Measurements from ENCODE around the gene IYD.
"Not testable (repeated sequence)": the region's sequence is repeated elsewhere in the genome, so short reads cannot be mapped to it uniquely, and the experiment has no call there.

Gene IYD

DNA sequence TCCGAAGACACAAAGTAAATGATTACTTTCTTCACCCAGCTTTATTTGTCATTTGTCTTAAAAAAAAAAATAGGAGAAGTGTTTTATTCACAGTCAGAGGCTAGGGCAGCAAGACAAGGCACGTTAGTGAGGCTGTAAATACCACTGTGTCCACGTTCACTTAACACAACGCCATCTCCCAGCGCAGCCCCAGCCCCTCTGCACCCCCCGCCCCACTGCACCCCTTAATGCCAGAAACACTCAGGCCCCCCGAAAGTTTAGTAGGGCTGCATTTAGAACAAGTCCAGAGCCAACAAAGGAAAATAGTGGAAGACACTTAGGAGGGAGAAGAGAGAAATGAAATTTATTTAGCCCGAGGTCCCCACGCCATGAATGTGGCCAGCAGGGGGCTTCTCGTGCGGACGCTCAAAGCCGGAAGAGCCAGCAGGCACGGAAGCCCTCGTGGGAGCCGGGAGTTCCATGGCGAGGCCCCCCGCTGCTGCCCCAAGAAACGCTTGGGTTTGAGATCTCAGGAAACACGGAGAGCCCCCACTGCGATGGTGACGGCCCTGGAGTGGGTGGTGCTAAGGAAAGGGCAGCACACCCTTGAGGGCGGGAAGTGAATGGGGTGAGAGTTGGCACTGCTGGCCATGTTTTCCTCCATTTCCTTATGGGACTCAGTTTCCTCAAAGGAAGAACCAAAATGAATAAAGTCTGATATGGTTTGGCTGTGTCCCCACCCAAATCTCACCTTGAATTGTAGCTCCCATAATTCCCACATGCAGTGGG lies 50.2 kb downstream of the IYD start:
- H3K9me3 Mint-ChIP-seq = peaks cover 7% of the 10 kb centered on the region
- no peak for ATAC-seq
- peaks cover 20% of the 10 kb centered on the region for H3K27me3 Mint-ChIP-seq
- DNase-seq = peak; percentile 71
- H3K4me1 Mint-ChIP-seq = peaks cover 37% of the 10 kb centered on the region
- H3K4me3 Mint-ChIP-seq = peak overlapping the region; percentile 71
- no peaks in the 10 kb centered on the region for H3K36me3 Mint-ChIP-seq (ENCODE audit: low read depth)
- peak overlapping the region; percentile 65 for H3K27ac Mint-ChIP-seq

DNA sequence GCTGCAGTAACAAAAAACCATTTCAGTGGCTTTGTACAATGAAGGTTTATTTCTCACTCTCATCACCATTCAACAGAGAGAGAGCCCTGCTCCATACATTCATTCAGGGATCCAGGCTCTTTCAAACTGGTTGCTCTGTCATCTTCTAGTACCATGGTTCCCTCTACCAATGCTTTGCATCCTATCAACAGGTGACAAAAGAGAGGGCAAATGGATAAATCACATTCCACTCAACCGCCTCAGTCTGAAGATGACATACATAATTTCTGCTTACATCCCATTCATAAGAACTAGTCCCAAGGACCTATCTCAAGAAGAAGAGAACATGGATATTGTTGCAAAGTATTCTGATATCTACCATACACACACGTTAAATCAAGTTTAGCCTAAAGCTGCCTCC lies 51.6 kb downstream of the IYD start:
- Mint-ChIP-seq H3K36me3 (ENCODE audit: low read depth) (no peaks in the 10 kb centered on the region), H3K9me3 (peaks cover 7% of the 10 kb centered on the region), H3K4me1 (peaks cover 36% of the 10 kb centered on the region), H3K27ac (no peak overlapping the region), H3K4me3 (no peak overlapping the region), H3K27me3 (peaks cover 10% of the 10 kb centered on the region)
- ATAC-seq (no peak), DNase-seq (no peak)

DNA sequence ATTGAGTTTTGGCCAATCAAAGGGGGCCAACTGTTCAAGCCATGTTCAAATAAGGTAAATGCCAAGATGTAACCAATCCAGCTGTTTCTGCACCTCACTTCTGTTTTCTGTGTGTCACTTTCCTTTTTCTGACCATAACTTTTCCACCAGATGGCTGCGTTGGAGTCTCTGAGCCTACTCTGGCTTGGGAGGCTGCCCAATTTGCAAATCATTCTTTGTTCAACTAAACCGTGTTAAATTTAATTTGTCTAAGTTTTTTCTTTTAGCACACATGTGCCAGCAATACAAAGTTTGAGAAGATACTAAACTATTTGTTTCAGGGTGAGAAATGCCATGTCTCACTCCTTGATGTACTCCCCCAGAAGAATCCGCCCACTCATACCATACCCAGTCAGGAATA lies 52.1 kb downstream of the IYD start:
- no peak for ATAC-seq
- H3K4me3 Mint-ChIP-seq = no peak overlapping the region

DNA sequence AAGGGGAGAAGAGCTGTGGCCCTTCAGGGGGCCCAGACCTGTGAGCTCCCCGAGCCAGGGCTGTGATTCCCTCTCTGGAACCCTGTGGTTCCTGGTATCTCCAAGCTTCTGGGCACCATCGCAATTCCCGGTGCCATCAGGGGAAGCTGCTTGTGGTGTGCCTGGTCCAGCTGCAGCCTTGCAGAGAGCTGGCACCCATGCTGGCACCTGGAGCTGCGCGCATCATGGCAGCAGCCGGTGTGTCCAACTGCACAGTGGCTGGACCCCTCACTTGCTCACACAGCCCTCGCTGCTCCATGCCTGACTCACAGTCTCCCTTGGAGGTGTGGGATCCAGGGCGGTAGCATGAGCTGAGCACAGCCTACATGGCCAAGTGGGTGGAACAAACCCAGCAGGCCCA lies 56.7 kb downstream of the IYD start:
- Mint-ChIP-seq H3K27ac (no peak overlapping the region), H3K36me3 (ENCODE audit: low read depth) (no peaks in the 10 kb centered on the region), H3K9me3 (peaks cover 1% of the 10 kb centered on the region), H3K27me3 (peaks cover 2% of the 10 kb centered on the region), H3K4me1 (peaks cover 1% of the 10 kb centered on the region), H3K4me3 (no peak overlapping the region)
- DNase-seq (no peak), ATAC-seq (no peak)

More for the DNA sequence above, 52.1 kb downstream of the IYD start:
- Mint-ChIP-seq H3K27ac (no peak overlapping the region), H3K9me3 (peaks cover 7% of the 10 kb centered on the region), H3K27me3 (peaks cover 8% of the 10 kb centered on the region), H3K36me3 (ENCODE audit: low read depth) (no peaks in the 10 kb centered on the region), H3K4me1 (peaks cover 32% of the 10 kb centered on the region)
- no peak for DNase-seq

DNA sequence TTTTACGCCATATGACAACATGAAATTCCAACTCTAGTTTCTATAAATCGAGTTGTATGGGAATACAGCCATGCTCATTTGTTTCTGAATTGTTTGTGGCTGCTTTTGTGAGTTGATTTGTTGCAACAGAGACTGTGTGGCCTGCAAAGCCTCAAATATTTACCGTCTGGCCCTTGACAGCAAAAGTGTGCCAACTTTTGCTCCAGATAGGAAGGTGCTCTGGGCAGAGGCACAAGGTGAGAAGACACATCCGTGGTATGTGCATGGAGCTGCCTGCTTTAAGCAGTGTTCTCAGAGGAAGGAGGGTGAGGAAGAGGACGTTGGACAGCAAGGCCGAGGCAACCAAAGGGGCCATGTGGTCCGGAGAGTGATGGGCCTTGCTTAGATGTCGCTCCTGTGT lies 57.4 kb downstream of the IYD start:
- no peak overlapping the region for H3K27ac Mint-ChIP-seq
- no peaks in the 10 kb centered on the region for H3K36me3 Mint-ChIP-seq (ENCODE audit: low read depth)
- H3K9me3 Mint-ChIP-seq = no peaks in the 10 kb centered on the region
- no peaks in the 10 kb centered on the region for H3K4me1 Mint-ChIP-seq
- ATAC-seq (no peak), DNase-seq (no peak)
- H3K27me3 Mint-ChIP-seq = peaks cover 2% of the 10 kb centered on the region
- H3K4me3 Mint-ChIP-seq = no peak overlapping the region

DNA sequence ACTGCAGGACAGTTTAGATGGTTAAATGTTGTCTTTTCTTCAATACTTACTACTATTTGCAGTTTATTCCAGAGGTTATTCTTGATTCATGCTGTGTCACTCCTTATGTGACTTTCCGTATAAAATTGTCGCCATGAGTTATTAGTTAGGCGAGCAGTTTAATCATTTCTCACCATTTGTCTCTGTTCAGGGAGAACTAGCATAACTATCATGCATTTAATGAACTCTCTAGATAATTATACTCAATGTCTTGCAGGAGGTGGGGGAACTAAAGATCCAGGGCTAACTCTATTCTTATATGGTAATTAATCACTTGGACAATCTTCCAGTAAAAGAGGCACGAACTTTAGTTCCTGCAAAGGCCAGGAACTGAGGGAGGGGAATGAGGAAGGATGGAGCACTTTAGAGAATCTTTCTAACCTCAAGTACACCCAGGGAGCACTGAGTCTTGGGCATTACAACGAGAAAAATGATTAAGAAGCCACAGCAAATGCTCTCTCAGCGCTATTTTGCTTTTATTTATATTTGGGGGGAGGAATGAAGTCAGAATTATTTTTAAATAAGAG lies 58.3 kb downstream of the IYD start:
- Mint-ChIP-seq H3K4me3 (no peak overlapping the region), H3K27ac (no peak overlapping the region), H3K36me3 (ENCODE audit: low read depth) (no peaks in the 10 kb centered on the region), H3K27me3 (peaks cover 2% of the 10 kb centered on the region), H3K4me1 (no peaks in the 10 kb centered on the region), H3K9me3 (no peaks in the 10 kb centered on the region)
- DNase-seq = no peak
- ATAC-seq = no peak

DNA sequence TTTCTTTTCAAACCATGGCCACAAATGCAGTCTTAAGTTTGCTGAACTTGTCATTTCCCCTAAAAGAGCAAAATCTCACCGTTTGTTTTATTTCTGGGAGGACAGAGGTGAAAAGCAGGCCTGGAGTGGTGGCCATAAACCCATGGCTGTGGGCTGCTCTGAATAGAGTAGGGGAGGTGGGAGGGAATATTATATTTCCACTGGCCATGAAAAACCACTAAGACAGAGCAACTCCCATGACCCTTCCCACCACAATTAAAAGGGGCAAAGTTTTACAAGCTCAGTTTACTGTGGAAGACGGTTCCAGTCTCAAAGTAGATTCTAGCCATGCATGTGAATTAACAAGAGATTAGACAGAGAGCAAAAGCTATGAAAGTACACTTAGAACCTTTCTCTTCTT lies 59.0 kb downstream of the IYD start:
- no peak overlapping the region for H3K4me3 Mint-ChIP-seq
- no peaks in the 10 kb centered on the region for H3K4me1 Mint-ChIP-seq
- H3K36me3 Mint-ChIP-seq (ENCODE audit: low read depth) = no peaks in the 10 kb centered on the region
- ATAC-seq = no peak
- no peak for DNase-seq
- peaks cover 3% of the 10 kb centered on the region for H3K27me3 Mint-ChIP-seq
- H3K27ac Mint-ChIP-seq = no peak overlapping the region
- no peaks in the 10 kb centered on the region for H3K9me3 Mint-ChIP-seq

DNA sequence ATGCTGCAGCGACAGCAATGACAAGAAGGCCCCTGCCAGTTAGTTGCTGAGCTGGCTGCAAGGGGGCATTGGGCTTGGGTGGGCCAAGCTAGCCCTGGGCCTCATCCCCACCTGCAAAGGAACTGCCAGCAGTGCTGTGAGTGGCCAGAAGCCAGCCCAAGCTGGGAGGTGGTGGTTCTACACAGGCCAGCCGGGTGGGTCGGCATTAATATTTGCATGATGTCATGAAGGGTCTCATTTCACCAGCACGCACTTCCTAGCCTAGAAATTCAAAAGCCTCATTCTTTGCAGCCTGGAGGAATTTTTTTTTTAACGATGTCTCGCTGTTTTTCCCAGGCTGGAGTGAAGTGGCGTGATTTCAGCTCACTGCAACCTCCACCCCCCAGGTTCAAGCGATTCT lies 62.0 kb downstream of the IYD start:
- H3K4me3 Mint-ChIP-seq = no peak overlapping the region
- H3K36me3 Mint-ChIP-seq (ENCODE audit: low read depth) = no peaks in the 10 kb centered on the region
- H3K27me3 Mint-ChIP-seq = peaks cover 11% of the 10 kb centered on the region
- H3K4me1 Mint-ChIP-seq = no peaks in the 10 kb centered on the region
- H3K27ac Mint-ChIP-seq = no peak overlapping the region
- no peak for ATAC-seq
- no peak for DNase-seq
- H3K9me3 Mint-ChIP-seq = no peaks in the 10 kb centered on the region

DNA sequence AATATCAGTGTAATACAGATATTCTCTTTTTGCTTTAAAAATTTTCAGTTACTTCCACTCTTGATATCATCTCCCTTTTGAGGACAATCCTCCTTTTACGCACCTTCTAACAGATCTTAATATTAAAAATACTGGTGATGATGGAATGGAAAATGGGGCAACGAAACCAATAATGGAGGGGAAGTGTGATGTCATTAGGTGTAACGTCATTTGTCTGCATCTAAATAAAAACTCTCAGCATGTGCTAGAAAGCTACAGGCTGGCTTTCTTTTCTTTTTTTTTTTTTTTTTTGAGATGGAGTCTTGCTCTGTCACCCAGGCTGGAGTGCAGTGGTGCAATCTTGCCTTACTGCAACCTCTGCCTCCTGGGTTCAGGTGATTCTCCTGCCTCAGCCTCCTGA lies 66.5 kb downstream of the IYD start:
- H3K4me1 Mint-ChIP-seq = no peaks in the 10 kb centered on the region
- no peak overlapping the region for H3K27ac Mint-ChIP-seq
- DNase-seq (no peak), ATAC-seq (no peak)
- H3K9me3 Mint-ChIP-seq = peaks cover 9% of the 10 kb centered on the region
- no peak overlapping the region for H3K4me3 Mint-ChIP-seq
- H3K36me3 Mint-ChIP-seq (ENCODE audit: low read depth) = no peaks in the 10 kb centered on the region
- peaks cover 18% of the 10 kb centered on the region for H3K27me3 Mint-ChIP-seq

DNA sequence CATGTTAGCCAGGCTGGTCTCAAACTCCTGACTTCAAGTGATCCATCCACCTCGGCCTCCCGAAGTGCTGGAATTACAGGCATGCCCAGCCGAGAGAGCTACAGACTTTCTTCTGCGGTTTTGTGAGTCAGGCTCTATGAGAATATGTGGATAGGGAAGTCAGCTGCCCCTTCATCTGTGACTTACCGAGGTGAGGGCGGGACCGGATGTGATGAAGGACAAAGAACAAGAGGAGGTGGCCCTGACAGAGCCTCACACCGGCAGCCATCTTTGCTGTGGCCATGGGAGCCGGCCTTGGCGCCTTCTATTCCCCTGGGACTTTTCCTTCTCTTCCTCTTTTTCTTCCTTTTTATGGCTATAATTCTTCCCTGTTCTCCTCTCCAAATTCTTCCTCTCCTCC lies 67.0 kb downstream of the IYD start:
- Mint-ChIP-seq H3K27me3 (peaks cover 18% of the 10 kb centered on the region), H3K27ac (no peak overlapping the region), H3K4me3 (no peak overlapping the region), H3K4me1 (no peaks in the 10 kb centered on the region), H3K9me3 (peaks cover 9% of the 10 kb centered on the region), H3K36me3 (ENCODE audit: low read depth) (no peaks in the 10 kb centered on the region)
- DNase-seq (no peak), ATAC-seq (no peak)

DNA sequence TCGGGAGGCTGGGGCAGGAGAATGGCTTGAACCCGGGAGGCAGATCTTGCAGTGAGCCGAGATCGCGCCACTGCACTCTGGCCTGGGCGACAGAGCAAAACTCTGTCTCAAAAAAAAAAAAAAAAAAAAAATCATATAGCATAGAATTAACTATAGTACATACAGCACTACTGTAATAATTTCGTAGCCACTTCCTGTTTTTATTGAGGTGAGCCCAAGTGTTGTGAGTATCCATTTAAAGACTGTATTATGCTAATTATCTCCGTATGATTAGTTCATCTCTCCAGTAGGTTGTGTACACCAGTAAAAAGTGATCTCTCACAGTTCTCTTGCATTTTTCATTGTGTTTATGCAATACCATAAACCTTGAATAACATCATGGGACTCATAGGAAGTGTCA lies 70.6 kb downstream of the IYD start:
- H3K4me3 Mint-ChIP-seq = no peak overlapping the region
- no peaks in the 10 kb centered on the region for H3K4me1 Mint-ChIP-seq
- ATAC-seq = no peak
- H3K27me3 Mint-ChIP-seq = peaks cover 13% of the 10 kb centered on the region
- DNase-seq = no peak
- H3K9me3 Mint-ChIP-seq = peaks cover 9% of the 10 kb centered on the region
- no peak overlapping the region for H3K27ac Mint-ChIP-seq
- H3K36me3 Mint-ChIP-seq (ENCODE audit: low read depth) = no peaks in the 10 kb centered on the region

DNA sequence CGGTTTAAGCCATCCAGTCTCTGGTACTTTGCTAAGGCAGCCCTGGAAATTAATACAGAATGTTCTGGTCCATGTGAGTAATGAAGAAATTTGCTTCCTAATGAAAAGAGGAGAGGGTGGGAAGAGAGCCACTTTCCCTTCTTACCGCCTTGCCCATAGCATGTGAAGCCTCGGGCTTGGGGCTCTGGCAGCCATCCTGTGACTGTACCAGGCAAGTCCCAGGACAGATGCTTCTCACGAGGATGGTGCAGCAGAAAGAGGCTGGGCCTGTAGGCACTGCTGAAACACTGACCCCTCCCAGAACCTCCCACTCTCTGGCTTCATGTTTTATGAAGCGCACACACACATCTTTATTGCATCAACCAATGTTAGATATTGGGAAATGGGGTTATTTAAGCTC lies 74.8 kb downstream of the IYD start:
- Mint-ChIP-seq H3K36me3 (ENCODE audit: low read depth) (no peaks in the 10 kb centered on the region), H3K27ac (no peak overlapping the region), H3K27me3 (peaks cover 2% of the 10 kb centered on the region), H3K9me3 (peaks cover 9% of the 10 kb centered on the region), H3K4me3 (no peak overlapping the region), H3K4me1 (no peaks in the 10 kb centered on the region)
- DNase-seq (no peak), ATAC-seq (no peak)

DNA sequence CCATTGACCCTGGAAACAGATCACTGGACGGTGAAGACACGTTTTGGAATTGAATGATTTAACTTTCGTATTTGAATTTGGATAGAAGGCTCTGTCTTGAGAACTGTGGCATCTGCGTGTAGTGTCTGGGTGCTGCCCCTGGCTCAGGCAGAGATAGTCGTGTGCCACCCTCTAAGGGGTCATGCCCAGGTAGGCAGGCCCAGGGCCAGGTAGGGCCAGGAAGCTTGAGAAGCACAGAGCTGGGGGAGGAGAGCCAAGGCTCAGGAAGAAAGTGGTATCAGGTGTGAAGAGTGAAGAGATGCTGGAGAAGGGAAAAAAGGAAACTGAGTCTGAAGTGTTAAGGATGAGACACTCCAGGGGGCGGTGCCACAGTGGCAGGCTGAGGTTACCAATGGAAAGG lies 75.5 kb downstream of the IYD start:
- Mint-ChIP-seq H3K9me3 (peaks cover 9% of the 10 kb centered on the region), H3K36me3 (ENCODE audit: low read depth) (no peaks in the 10 kb centered on the region), H3K4me1 (no peaks in the 10 kb centered on the region), H3K27ac (no peak overlapping the region), H3K4me3 (no peak overlapping the region), H3K27me3 (peaks cover 2% of the 10 kb centered on the region)
- ATAC-seq (no peak), DNase-seq (no peak)

DNA sequence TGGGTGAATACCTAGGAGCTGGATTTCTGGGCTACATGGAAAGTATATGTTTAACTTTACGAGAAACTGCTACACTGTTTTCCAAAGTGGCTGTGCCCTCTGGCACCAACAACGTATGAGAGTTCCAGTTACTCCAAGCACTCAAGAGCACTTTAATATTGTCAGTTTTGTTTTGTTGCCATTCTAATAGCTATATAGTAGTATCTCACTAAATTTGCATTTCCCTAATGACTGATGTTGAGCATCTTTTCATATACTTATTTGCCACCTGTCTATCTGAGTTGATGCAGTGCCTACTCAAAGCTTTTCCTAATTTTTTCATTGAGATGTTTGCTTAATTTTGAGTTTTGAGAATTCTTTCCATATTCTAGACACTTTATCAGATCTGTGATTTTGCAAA lies 76.7 kb downstream of the IYD start:
- Mint-ChIP-seq H3K36me3 (ENCODE audit: low read depth) (no peaks in the 10 kb centered on the region), H3K27me3 (peaks cover 2% of the 10 kb centered on the region), H3K27ac (no peak overlapping the region), H3K9me3 (no peaks in the 10 kb centered on the region), H3K4me3 (no peak overlapping the region), H3K4me1 (no peaks in the 10 kb centered on the region)
- DNase-seq = no peak
- no peak for ATAC-seq

DNA sequence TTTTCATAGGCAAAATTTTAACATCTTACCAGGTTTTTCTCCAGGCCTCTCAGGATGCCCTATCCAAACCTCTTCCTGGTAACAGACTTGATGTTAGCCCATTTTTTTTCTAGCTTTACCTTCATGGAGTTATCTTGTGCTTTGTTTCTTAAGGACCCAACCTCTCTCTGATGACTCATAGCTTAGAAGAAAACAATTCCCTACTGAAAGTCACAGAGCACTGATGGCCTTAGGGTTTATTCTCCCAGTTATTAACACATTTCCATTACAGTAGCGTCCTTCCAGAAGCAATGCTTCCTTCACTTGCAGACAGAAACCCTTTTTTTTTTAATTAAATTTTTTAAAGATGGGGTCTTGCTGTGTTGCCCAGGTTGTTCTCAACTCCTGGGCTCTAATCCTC lies 79.4 kb downstream of the IYD start:
- Mint-ChIP-seq H3K4me1 (no peaks in the 10 kb centered on the region), H3K36me3 (ENCODE audit: low read depth) (no peaks in the 10 kb centered on the region), H3K4me3 (no peak overlapping the region), H3K9me3 (no peaks in the 10 kb centered on the region), H3K27me3 (peaks cover 2% of the 10 kb centered on the region), H3K27ac (no peak overlapping the region)
- DNase-seq = no peak
- ATAC-seq = no peak

DNA sequence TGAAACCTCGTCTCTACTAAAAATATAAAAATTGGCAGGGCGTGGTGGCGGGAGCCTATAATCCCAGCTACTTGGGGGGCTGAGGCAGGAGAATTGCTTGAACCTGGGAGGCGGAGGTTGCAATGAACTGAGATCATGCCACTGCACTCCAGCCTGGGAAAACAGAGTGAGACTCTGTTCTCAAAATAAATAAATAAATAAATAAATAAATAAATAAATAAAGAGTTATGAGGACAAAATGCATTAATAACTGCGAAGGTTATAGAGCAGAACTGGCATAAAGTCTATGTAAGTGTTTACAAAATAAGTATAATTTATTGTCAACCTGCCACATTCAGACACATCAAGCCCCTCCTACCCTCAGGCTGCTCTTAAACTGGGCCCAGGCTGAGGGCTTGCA lies 80.2 kb downstream of the IYD start:
- not testable (repeated sequence) for H3K36me3 Mint-ChIP-seq (ENCODE audit: low read depth); H3K27me3 Mint-ChIP-seq; H3K4me3 Mint-ChIP-seq; ATAC-seq; H3K9me3 Mint-ChIP-seq; H3K27ac Mint-ChIP-seq; DNase-seq; H3K4me1 Mint-ChIP-seq

All from activated naive CD8-positive, alpha-beta T cell treated with anti-CD3 and anti-CD28 coated beads, Interleukin-2, amount 50 U/mL, for 24 hours (primary cell).